ENCODE measurements around the gene METTL25.

METTL25 gene

DNA sequence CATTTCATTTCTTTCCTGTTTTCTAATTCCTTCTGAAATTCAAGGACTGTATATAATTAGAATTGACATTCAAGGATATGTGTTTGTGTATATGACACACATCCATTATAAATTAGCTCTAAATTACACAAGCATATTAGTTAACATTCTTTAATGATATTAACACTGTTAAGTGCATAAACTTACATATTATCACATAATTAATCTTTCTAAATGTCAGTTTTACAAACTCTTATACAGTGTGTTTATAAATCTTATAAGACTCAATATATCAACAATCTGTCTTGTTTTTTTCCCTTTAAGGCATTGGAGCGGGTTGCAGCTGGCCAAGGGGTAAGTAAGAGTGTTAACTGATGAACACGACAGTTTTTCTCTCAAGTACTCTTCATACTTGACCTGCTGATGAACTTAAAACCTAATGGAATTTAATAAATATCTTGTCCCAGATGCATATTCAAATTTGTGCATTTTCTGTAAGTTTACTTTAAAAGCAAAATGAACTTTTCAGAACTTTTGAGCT, 76.1 kb downstream of the METTL25 start:
- TF ChIP-seq, protein P1, sequence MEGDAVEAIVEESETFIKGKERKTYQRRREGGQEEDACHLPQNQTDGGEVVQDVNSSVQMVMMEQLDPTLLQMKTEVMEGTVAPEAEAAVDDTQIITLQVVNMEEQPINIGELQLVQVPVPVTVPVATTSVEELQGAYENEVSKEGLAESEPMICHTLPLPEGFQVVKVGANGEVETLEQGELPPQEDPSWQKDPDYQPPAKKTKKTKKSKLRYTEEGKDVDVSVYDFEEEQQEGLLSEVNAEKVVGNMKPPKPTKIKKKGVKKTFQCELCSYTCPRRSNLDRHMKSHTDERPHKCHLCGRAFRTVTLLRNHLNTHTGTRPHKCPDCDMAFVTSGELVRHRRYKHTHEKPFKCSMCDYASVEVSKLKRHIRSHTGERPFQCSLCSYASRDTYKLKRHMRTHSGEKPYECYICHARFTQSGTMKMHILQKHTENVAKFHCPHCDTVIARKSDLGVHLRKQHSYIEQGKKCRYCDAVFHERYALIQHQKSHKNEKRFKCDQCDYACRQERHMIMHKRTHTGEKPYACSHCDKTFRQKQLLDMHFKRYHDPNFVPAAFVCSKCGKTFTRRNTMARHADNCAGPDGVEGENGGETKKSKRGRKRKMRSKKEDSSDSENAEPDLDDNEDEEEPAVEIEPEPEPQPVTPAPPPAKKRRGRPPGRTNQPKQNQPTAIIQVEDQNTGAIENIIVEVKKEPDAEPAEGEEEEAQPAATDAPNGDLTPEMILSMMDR (conservative IDR thresholded peaks at IDR 0.05; ENCODE audit: low read depth, low read length): no peak
- no peak overlapping the region for H3K27ac ChIP-seq
- no peaks in the 10 kb centered on the region for H3K4me1 ChIP-seq (ENCODE audit: low read depth, poor library complexity, severe bottlenecking)
- H3K4me2 ChIP-seq: no peak overlapping the region
- no peaks in the 10 kb centered on the region for H3K79me2 ChIP-seq (ENCODE audit: insufficient read depth, low read depth)
- no peak overlapping the region for H3K4me3 ChIP-seq (IDR thresholded peaks at IDR 0.05; ENCODE audit: insufficient read depth, low read depth, low read length)
- H3K27me3 ChIP-seq (ENCODE audit: insufficient read depth, low read depth): no peaks in the 10 kb centered on the region
- H3K9ac ChIP-seq: no peak overlapping the region
- H4K20me1 ChIP-seq (ENCODE audit: insufficient read depth): no peaks in the 10 kb centered on the region
- H3K36me3 ChIP-seq (ENCODE audit: insufficient read depth): no peaks in the 10 kb centered on the region
- H2AFZ ChIP-seq (ENCODE audit: low read depth): no peak overlapping the region

DNA sequence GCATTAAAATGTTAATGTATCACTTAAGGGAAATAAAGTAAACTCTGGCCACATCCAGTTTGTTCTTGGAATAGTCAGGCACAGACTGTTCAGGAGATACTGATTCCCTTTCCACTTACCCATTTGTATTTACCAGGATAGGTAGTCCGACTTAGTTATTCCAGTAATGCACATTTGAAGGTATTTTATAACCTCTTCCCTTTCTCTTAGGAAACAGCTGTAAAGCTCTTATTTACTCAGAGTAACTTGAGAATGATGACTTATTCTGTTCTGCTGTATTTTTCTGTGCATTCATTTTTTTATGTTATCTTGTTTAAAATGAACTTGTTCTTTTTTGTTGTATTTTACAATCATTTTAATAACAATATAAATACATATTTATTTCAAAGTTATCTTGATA, 78.0 kb downstream of the METTL25 start:
- Histone ChIP-seq H3K4me2 (no peak overlapping the region), H3K79me2 (ENCODE audit: insufficient read depth, low read depth) (no peaks in the 10 kb centered on the region), H3K4me3 (IDR thresholded peaks at IDR 0.05; ENCODE audit: insufficient read depth, low read depth, low read length) (no peak overlapping the region), H3K27me3 (ENCODE audit: insufficient read depth, low read depth) (no peaks in the 10 kb centered on the region), H3K27ac (no peak overlapping the region), H3K9ac (no peak overlapping the region), H2AFZ (ENCODE audit: low read depth) (no peak overlapping the region), H3K36me3 (ENCODE audit: insufficient read depth) (no peaks in the 10 kb centered on the region), H3K4me1 (ENCODE audit: low read depth, poor library complexity, severe bottlenecking) (no peaks in the 10 kb centered on the region), H4K20me1 (ENCODE audit: insufficient read depth) (no peaks in the 10 kb centered on the region)
- TF ChIP-seq, protein P1 (conservative IDR thresholded peaks at IDR 0.05; ENCODE audit: low read depth, low read length): no peak

DNA sequence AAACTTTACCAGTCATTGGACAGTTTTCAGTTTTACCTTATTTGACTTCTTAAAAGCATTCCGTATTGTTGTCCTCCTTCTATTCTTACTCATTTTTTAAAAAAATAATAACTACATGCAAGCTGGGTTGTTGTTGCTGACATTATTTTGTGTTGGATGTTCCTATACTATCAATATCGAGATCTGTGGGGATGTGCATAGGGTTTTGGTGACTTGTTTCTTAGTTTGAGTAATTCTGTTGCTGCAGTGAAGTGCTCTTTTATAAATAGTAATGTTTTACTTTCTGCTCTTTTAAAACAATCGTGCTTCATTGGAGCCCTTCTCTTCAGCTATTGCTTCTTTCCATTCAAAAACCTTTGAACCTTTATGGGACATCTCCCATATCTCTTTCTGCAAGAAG, 79.4 kb downstream of the METTL25 start:
- H2AFZ ChIP-seq (ENCODE audit: low read depth): no peak overlapping the region
- no peaks in the 10 kb centered on the region for H3K79me2 ChIP-seq (ENCODE audit: insufficient read depth, low read depth)
- TF ChIP-seq, protein P1 (conservative IDR thresholded peaks at IDR 0.05; ENCODE audit: low read depth, low read length): no peak
- no peak overlapping the region for H3K4me3 ChIP-seq (IDR thresholded peaks at IDR 0.05; ENCODE audit: insufficient read depth, low read depth, low read length)
- no peaks in the 10 kb centered on the region for H3K27me3 ChIP-seq (ENCODE audit: insufficient read depth, low read depth)
- no peak overlapping the region for H3K9ac ChIP-seq
- no peak overlapping the region for H3K4me2 ChIP-seq
- H3K36me3 ChIP-seq (ENCODE audit: insufficient read depth): no peaks in the 10 kb centered on the region
- H3K27ac ChIP-seq: no peak overlapping the region
- H3K4me1 ChIP-seq (ENCODE audit: low read depth, poor library complexity, severe bottlenecking): no peaks in the 10 kb centered on the region
- no peaks in the 10 kb centered on the region for H4K20me1 ChIP-seq (ENCODE audit: insufficient read depth)

- TF ChIP-seq, protein P1 (conservative IDR thresholded peaks at IDR 0.05; ENCODE audit: low read depth, low read length): no peak
- Histone ChIP-seq H3K27ac (no peak overlapping the region), H3K27me3 (ENCODE audit: insufficient read depth, low read depth) (no peaks in the 10 kb centered on the region), H3K36me3 (ENCODE audit: insufficient read depth) (no peaks in the 10 kb centered on the region), H3K79me2 (ENCODE audit: insufficient read depth, low read depth) (no peaks in the 10 kb centered on the region), H4K20me1 (ENCODE audit: insufficient read depth) (no peaks in the 10 kb centered on the region), H3K4me2 (no peak overlapping the region), H2AFZ (ENCODE audit: low read depth) (no peak overlapping the region), H3K9ac (no peak overlapping the region), H3K4me1 (ENCODE audit: low read depth, poor library complexity, severe bottlenecking) (no peaks in the 10 kb centered on the region), H3K4me3 (IDR thresholded peaks at IDR 0.05; ENCODE audit: insufficient read depth, low read depth, low read length) (no peak overlapping the region)
These were observed 80.0 kb downstream of the METTL25 start for GRCh38 chr12:82438356-82438755.

Data from KMS-11 (cell line).